PFSK-1 (cell line): ENCODE data around the gene SNU13.

Experiments used
- FOXP2 ChIP-seq: optimal IDR thresholded peaks from 2 replicates; pipeline ENCODE3; 2011; ENCODE audit warnings: borderline replicate concordance, control low read depth, inconsistent platforms; ENCODE audit not compliant: insufficient read depth; ENCODE audit errors: extremely low read length, extremely low read depth
- POLR2AphosphoS5 ChIP-seq: IDR thresholded peaks from 2 replicates; pipeline ENCODE4 v1.6.1; 2012; ENCODE audit warnings: low read depth, mild to moderate bottlenecking, control low read depth, low read length, moderate library complexity
- REST ChIP-seq, 2 experiments: IDR thresholded peaks; 2 replicates each; pipeline versions ENCODE4 v1.6.1 to v1.8.0; 2011 to 2012; ENCODE audit warnings: low read depth in 2 of 2, low read length in 2 of 2, control low read depth in 1 of 2, inconsistent platforms in 1 of 2, mild to moderate bottlenecking in 1 of 2, moderate library complexity in 1 of 2; ENCODE audit not compliant: insufficient read depth in 1 of 2
- SIN3A ChIP-seq: IDR thresholded peaks from 2 replicates; pipeline ENCODE4 v1.6.1; 2012; ENCODE audit warnings: mild to moderate bottlenecking, low read length, moderate library complexity, borderline replicate concordance; ENCODE audit not compliant: insufficient read depth
- TAF1 ChIP-seq: IDR thresholded peaks from 2 replicates; pipeline ENCODE4 v1.6.1; 2012; ENCODE audit warnings: low read length, control low read depth, borderline replicate concordance; ENCODE audit not compliant: insufficient read depth

Gene SNU13

GRCh38 chr22:41722496-41722895, 33.8 kb upstream of the SNU13 start:
- TF ChIP-seq TAF1 = no peak
- no peak for TF ChIP-seq REST (IDR thresholded peaks at IDR 0.05; ENCODE audit: insufficient read depth in 1 of 2, low read depth in 2 of 2, low read length in 2 of 2)
- TF ChIP-seq FOXP2 = no peak
- TF ChIP-seq SIN3A = no peak
- TF ChIP-seq POLR2AphosphoS5 = no peak

GRCh38 chr22:41713004-41713403, 24.3 kb upstream of the SNU13 start:
- TF ChIP-seq FOXP2 (no peak), POLR2AphosphoS5 (no peak), SIN3A (no peak), REST (IDR thresholded peaks at IDR 0.05; ENCODE audit: insufficient read depth in 1 of 2, low read depth in 2 of 2, low read length in 2 of 2) (no peak), TAF1 (no peak)

- TF ChIP-seq REST (IDR thresholded peaks at IDR 0.05; ENCODE audit: insufficient read depth in 1 of 2, low read depth in 2 of 2, low read length in 2 of 2) (no peak), TAF1 (no peak), POLR2AphosphoS5 (no peak), FOXP2 (no peak), SIN3A (no peak)
These were observed 20.7 kb upstream of the SNU13 start for GRCh38 chr22:41709341-41709740.

GRCh38 chr22:41702763-41703162, 14.1 kb upstream of the SNU13 start:
- no peak for TF ChIP-seq REST (IDR thresholded peaks at IDR 0.05; ENCODE audit: insufficient read depth in 1 of 2, low read depth in 2 of 2, low read length in 2 of 2)
- no peak for TF ChIP-seq SIN3A
- TF ChIP-seq FOXP2 = no peak
- no peak for TF ChIP-seq TAF1
- no peak for TF ChIP-seq POLR2AphosphoS5

- TF ChIP-seq FOXP2 (no peak), TAF1 (no peak), POLR2AphosphoS5 (no peak), SIN3A (no peak), REST (IDR thresholded peaks at IDR 0.05; ENCODE audit: insufficient read depth in 1 of 2, low read depth in 2 of 2, low read length in 2 of 2) (no peak)
These were observed 11.4 kb upstream of the SNU13 start for GRCh38 chr22:41700108-41700364.
